ENCODE measurements around the gene SUPT5H. TPM values are rescaled to one million over a fixed set of nuclear protein-coding genes. Genes with fewer than 3 reads are reported as not detected.

The SUPT5H gene
- total RNA-seq, 1 donor from 2014 or later: 84.5 TPM

DNA sequence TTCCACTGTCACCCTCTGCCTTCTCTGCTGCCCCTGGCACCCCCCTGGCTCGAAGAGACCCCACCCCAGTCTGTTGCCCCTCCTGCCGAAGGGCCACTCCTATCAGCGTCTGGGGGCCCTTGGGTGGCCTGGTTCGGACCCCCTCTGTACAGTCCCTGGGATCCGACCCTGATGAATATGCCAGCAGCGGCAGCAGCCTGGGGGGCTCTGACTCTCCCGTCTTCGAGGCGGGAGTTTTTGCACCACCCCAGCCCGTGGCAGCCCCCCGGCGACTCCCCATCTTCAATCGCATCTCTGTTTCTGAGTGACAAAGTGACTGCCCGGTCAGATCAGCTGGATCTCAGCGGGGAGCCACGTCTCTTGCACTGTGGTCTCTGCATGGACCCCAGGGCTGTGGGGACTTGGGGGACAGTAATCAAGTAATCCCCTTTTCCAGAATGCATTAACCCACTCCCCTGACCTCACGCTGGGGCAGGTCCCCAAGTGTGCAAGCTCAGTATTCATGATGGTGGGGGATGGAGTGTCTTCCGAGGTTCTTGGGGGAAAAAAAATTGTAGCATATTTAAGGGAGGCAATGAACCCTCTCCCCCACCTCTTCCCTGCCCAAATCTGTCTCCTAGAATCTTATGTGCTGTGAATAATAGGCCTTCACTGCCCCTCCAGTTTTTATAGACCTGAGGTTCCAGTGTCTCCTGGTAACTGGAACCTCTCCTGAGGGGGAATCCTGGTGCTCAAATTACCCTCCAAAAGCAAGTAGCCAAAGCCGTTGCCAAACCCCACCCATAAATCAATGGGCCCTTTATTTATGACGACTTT, 36.8 kb upstream of the SUPT5H start:
- no peak for DNase-seq (ENCODE audit: low spot score)

DNA sequence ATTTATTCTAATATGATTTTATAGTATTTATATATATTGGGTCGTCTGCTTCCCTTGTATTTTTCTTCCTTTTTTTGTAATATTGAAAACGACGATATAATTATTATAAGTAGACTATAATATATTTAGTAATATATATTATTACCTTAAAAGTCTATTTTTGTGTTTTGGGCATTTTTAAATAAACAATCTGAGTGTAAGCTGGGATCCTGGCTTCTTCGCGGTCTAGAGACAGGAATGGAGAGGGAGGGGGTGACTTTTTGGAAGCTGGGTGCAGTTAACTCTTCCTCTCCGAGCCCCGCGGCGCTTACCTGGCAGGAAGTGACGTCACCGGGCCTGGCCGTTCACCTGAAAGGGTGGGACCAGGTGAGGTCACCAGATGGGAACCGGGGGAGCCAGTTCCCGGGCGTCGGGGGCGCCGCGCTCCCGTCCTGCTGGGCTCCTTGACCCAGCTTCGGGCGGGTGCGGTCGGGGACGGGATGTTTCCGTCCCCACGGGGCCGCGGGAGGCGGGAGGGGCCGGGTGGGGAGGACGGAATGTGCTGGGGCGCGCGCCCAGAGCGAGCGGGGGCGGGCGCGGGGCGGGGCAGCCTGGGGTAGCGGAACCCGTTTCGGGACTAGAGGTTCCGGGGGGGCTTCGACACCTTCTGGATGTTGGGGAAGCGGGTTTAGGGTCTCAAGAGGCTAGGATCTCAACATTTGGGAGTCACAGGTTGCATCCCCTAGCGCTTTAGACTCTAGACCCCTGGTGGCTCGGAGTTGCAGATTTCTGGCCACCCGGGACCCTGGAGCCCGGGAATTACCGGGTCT, 36.0 kb upstream of the SUPT5H start:
- DNase-seq (ENCODE audit: low spot score): peak; percentile 98

GRCh38 chr19:39410017-39410830, 35.2 kb upstream of the SUPT5H start:
- DNase-seq (ENCODE audit: low spot score): peak; percentile 95

DNA sequence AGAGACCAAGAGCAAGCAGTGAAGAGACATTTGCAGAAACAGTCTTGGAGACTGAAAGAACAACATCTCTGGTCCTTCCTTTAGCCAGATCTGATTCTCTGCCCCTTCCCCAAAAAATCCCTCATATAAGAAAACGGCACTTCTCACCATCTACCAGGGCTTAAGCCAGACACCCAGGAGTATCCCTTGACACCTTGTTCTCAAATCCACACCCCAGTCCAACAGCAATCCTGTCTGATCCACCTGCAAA, 34.6 kb upstream of the SUPT5H start:
- DNase-seq (ENCODE audit: low spot score): no peak

GRCh38 chr19:39411081-39411831, 34.1 kb upstream of the SUPT5H start:
- no peak for DNase-seq (ENCODE audit: low spot score)

DNA sequence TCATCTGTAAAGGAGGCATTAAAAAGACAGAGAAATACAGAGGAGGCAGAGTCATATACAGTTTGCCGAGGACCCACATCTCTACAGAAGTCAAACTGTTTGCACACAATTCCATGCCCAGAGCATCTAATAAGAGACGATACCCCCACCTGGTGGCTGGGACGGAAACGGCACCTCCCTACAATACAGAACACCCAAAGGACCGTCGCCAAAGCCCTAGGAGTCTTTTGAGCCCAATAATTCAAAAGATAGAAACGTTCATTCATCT, 33.6 kb upstream of the SUPT5H start:
- no peak for DNase-seq (ENCODE audit: low spot score)

DNA sequence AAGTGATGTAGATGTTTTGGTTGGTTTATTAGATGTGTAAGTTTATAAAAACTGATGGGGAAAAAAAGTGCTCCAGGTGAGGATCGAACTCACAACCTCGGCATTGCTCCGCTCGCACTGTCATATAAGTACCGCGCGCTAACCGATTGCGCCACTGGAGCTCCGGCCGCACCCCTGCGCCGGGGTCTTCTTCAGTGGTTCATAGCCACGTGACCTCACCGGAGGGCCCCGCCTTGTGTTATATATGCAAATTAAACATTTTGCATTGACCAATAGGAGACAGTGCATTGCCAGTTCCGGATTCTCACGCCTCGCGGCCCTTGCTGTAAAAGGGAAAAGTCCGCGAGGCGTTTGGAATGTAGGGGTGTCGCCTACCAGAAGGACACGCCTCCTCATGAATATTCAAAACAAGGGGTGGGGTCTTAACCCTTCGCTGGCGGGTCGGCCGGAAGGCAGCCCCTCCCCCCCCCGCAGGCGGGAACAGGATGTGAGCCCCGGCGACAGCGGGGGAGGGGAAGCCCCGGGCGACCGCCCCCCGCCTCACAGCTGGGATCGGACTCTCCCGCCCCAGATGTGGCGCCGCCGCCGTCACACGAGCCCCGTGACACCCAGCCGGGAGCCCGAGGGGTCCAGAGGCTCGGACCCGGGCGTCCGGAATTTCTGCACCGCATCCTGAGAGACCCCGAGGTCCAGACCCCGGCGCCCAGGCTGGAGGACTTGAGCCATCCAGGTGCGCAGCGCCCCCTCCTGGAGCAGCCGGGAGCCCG, 33.1 kb upstream of the SUPT5H start, which contains the start of gene PLEKHG2:
PLEKHG2 (plus strand) TSS at position 570 of the 767 bp plus-strand sequence. CDS start 1,418 bp downstream, outside the sequence.
- DNase-seq (ENCODE audit: low spot score): peak; percentile 99

DNA sequence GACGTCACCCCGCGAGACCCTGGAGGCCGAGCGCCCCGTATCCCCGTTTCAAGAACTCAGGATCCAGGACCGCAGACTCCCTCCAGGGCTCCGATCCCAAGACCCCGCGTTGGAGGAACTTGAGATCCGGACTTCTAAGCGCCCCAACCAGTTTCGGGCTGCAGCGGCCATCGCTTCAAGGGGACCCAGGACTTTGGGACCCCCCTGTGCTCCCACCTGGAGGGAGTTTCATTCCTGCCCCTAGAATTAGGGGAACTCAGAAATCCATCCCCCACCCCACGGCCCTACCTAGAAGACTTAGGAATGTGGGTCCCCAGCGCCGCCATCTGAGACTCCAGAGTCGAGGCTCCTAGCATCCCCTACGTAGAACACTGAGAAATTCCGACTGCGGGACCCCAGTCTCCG, 32.5 kb upstream of the SUPT5H start:
- DNase-seq (ENCODE audit: low spot score): no peak

DNA sequence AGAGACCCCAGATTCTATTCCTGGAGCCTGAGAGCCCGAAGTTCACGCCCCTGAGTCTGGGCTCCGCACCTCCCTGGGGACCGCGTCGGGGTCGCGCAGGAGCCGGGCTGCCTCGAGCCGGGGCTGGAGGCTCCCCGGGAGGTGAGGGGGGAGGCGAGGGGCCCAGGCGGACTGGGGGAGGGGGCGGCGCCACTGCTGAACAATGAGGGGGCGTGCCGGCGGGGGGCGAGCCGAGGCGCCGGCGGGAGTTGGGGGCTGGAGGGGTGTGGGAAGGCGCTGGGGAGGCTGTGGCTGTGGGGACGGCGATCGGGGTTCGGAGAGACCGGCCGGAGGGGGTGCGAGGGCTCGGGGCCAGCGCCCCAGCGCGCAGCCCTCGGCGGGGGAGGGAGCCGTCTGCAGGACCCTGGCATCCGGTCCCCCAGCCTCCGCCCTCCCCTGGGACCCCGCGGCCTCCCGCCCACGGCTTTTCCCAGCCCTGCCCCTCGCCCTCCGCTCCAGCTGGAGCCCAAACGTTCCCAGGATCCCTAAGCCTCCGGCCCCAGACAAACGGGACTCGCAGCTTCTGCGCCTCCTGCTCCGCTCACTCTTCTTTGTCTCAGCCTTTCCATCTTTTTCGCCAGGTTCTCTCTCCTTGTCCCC, 32.0 kb upstream of the SUPT5H start:
- DNase-seq (ENCODE audit: low spot score): no peak

- DNase-seq (ENCODE audit: low spot score): no peak
These were observed 31.3 kb upstream of the SUPT5H start for GRCh38 chr19:39413911-39414608.

GRCh38 chr19:39415111-39416046, 30.0 kb upstream of the SUPT5H start:
- DNase-seq (ENCODE audit: low spot score): no peak

DNA sequence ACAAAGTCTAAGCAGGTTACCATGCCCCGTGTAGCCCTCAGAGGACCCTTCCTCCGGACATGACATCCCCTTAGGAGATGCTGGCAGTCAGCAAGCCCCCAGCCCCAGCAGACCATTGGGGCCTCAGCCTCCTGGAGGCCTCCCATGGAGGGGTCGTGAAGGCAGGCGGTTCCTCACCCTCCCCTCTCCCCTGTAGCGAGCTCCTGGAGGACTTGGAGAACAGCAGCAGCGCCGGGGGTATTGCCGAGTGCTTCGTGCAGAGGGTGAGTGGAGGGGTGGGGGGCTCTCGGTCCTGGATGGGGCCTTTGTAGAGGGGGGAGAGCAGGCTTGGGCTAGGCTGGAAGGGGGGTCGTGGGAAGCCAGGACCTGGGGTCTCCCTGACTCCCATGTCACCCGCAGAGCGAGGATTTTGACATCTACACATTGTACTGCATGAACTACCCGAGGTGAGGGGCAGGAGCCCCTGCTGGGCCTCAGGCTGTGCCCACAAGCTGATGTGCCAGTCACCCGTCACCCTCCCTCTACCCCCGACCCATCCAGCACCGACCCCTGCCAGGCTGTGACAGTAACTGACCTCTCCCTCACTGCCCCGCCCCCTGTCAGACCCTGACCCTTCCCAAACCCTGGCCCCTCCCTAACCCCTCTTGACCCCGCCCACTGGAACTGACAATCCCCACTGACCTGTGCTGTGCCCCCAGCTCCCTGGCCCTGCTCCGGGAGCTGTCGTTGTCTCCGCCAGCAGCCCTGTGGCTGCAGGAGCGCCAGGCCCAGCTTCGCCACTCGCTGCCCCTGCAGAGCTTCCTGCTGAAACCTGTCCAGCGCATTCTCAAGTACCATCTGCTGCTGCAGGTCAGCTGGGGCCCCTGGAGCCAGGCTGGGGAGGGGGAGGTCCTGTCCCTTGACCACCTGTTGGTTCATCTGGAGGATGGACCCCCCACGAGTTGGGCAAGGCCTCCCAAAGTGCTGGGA, 28.9 kb upstream of the SUPT5H start:
- DNase-seq (ENCODE audit: low spot score): no peak

GRCh38 chr19:39417463-39418181, 27.8 kb upstream of the SUPT5H start:
- no peak for DNase-seq (ENCODE audit: low spot score)

DNA sequence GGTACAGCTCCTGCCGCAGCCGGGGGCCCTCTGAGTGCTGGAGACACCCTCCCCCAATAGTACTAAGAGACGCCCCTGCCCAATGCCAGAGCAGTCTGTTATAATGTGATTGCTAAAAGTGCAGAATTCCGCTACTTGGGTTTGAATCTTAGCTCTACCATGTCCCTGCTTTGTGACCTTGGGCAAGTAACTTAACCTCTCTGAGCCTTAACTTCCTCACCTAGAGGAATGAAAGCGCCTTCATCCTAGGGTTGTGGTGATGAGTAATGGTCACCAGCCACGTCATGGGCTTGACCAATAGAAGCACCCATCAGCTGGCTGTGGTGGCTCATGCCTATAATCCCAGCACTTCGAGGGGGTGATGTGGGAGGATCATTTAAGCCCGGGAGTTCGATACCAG, 26.4 kb upstream of the SUPT5H start:
- no peak for DNase-seq (ENCODE audit: low spot score)

GRCh38 chr19:39420769-39421168, 24.6 kb upstream of the SUPT5H start:
- no peak for DNase-seq (ENCODE audit: low spot score)

GRCh38 chr19:39422020-39422419, 23.4 kb upstream of the SUPT5H start:
- no peak for DNase-seq (ENCODE audit: low spot score)

All from mesenteric fat pad (tissue), 1 donor.